ENCODE results near the gene TAL2. TPM values are rescaled to one million over a fixed set of nuclear protein-coding genes. Genes with fewer than 3 reads are reported as not detected.

TAL2 gene
- total and polyA plus RNA-seq, 9 of the 15 experiments (the other 6 are each of a cell fraction or from before 2014, with no cell fraction given), result 0.21 to 3.7 (median 1.1) TPM; not detected in 1

DNA sequence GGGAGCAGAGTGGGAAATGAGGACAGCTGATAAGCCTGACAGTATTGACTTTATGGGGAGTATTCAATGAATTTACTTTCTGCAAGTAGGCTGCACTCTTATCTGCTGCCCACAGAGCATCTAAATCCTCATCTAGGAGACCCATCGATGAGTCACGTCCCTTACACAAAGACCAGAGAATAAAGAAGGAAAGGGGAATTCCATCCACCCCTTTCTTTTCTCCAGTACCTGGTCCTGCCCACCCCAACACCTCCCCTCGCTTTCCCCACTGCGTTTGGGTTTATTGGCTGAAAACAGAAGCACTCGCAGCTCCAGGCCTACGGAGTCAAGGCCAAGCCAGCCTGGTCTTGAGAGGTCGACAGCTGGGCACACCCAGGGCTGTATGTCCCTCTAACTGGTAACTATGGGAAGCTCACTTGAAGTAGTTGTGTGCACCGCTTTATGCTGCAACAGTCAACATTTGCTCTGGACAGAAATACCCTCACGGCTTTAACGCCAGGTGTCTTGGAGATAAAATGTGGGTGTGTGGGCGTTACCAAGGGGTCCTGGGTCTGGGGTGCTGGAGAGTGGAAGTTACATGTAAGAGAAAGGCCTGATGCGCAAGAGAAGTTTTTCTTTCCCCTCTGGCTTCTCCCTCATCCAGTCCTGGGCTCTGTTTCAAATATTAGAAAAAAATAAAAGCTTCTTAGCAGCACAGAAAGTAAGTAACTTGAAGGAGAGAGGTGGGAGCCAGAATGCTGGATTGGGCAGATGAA lies 14.5 kb upstream of the TAL2 start (continued):
- TF ChIP-seq, protein P1, sequence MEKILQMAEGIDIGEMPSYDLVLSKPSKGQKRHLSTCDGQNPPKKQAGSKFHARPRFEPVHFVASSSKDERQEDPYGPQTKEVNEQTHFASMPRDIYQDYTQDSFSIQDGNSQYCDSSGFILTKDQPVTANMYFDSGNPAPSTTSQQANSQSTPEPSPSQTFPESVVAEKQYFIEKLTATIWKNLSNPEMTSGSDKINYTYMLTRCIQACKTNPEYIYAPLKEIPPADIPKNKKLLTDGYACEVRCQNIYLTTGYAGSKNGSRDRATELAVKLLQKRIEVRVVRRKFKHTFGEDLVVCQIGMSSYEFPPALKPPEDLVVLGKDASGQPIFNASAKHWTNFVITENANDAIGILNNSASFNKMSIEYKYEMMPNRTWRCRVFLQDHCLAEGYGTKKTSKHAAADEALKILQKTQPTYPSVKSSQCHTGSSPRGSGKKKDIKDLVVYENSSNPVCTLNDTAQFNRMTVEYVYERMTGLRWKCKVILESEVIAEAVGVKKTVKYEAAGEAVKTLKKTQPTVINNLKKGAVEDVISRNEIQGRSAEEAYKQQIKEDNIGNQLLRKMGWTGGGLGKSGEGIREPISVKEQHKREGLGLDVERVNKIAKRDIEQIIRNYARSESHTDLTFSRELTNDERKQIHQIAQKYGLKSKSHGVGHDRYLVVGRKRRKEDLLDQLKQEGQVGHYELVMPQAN (IDR thresholded peaks at IDR 0.05; ENCODE audit: borderline replicate concordance), result no peak
- peak; percentile 95 for TF ChIP-seq HDAC2 (IDR thresholded peaks at IDR 0.05)
- no peak for TF ChIP-seq ZNF124 (CRISPR knock-in tag; IDR thresholded peaks at IDR 0.05)
- no peak for TF ChIP-seq SPI1 (IDR thresholded peaks at IDR 0.05; ENCODE audit: borderline replicate concordance, low read depth, low read length)
- TF ChIP-seq, protein P2, sequence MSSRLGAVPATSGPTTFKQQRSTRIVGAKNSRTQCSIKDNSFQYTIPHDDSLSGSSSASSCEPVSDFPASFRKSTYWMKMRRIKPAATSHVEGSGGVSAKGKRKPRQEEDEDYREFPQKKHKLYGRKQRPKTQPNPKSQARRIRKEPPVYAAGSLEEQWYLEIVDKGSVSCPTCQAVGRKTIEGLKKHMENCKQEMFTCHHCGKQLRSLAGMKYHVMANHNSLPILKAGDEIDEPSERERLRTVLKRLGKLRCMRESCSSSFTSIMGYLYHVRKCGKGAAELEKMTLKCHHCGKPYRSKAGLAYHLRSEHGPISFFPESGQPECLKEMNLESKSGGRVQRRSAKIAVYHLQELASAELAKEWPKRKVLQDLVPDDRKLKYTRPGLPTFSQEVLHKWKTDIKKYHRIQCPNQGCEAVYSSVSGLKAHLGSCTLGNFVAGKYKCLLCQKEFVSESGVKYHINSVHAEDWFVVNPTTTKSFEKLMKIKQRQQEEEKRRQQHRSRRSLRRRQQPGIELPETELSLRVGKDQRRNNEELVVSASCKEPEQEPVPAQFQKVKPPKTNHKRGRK (tag; IDR thresholded peaks at IDR 0.05), result no peak
- TF ChIP-seq SP1 (CRISPR knock-in tag; IDR thresholded peaks at IDR 0.05), result no peak
- no peak for TF ChIP-seq FOXJ3 (CRISPR knock-in tag; IDR thresholded peaks at IDR 0.05)
- TF ChIP-seq CREB1 (IDR thresholded peaks at IDR 0.05), result peak; percentile 57; the same call in 1 of the 2 replicates
- no peak for TF ChIP-seq CREB1 (CRISPR knock-in tag; IDR thresholded peaks at IDR 0.05)
- TF ChIP-seq CBFA2T2 (conservative IDR thresholded peaks at IDR 0.05), result peak; percentile 96
- TF ChIP-seq, protein P3, sequence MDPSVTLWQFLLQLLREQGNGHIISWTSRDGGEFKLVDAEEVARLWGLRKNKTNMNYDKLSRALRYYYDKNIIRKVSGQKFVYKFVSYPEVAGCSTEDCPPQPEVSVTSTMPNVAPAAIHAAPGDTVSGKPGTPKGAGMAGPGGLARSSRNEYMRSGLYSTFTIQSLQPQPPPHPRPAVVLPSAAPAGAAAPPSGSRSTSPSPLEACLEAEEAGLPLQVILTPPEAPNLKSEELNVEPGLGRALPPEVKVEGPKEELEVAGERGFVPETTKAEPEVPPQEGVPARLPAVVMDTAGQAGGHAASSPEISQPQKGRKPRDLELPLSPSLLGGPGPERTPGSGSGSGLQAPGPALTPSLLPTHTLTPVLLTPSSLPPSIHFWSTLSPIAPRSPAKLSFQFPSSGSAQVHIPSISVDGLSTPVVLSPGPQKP (CRISPR knock-in tag; IDR thresholded peaks at IDR 0.05), result no peak
- TF ChIP-seq ZNF589 (CRISPR knock-in tag; IDR thresholded peaks at IDR 0.05; ENCODE audit: low read depth), result no peak
- no peak for TF ChIP-seq XRCC5 (IDR thresholded peaks at IDR 0.05; ENCODE audit: low read depth, low read length)
- TF ChIP-seq, protein P4, sequence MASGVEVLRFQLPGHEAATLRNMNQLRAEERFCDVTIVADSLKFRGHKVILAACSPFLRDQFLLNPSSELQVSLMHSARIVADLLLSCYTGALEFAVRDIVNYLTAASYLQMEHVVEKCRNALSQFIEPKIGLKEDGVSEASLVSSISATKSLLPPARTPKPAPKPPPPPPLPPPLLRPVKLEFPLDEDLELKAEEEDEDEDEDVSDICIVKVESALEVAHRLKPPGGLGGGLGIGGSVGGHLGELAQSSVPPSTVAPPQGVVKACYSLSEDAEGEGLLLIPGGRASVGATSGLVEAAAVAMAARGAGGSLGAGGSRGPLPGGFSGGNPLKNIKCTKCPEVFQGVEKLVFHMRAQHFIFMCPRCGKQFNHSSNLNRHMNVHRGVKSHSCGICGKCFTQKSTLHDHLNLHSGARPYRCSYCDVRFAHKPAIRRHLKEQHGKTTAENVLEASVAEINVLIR (CRISPR knock-in tag; IDR thresholded peaks at IDR 0.05), result no peak
- no peak for TF ChIP-seq CHD4 (IDR thresholded peaks at IDR 0.05; ENCODE audit: insufficient read depth, insufficient replicate concordance, low read depth, low read length, poor library complexity, severe bottlenecking)
- no peak for TF ChIP-seq ZNF174 (CRISPR knock-in tag; IDR thresholded peaks at IDR 0.05)
- no peak for TF ChIP-seq ZSCAN29 (IDR thresholded peaks at IDR 0.05)
- no peak for TF ChIP-seq BRD9 (IDR thresholded peaks at IDR 0.05; ENCODE audit: low read depth, partially characterized antibody)
- peak; percentile 84; the same call in 1 of the 2 replicates for TF ChIP-seq PHB2 (IDR thresholded peaks at IDR 0.05; ENCODE audit: low read depth)
- no peak for TF ChIP-seq KAT7 (CRISPR knock-in tag; IDR thresholded peaks at IDR 0.05; ENCODE audit: borderline replicate concordance)
- no peak for TF ChIP-seq ZNF316 (IDR thresholded peaks at IDR 0.05)
- TF ChIP-seq, protein P5, sequence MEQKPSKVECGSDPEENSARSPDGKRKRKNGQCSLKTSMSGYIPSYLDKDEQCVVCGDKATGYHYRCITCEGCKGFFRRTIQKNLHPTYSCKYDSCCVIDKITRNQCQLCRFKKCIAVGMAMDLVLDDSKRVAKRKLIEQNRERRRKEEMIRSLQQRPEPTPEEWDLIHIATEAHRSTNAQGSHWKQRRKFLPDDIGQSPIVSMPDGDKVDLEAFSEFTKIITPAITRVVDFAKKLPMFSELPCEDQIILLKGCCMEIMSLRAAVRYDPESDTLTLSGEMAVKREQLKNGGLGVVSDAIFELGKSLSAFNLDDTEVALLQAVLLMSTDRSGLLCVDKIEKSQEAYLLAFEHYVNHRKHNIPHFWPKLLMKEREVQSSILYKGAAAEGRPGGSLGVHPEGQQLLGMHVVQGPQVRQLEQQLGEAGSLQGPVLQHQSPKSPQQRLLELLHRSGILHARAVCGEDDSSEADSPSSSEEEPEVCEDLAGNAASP (IDR thresholded peaks at IDR 0.05), result no peak
- peak; percentile 16; the same call in 1 of the 2 replicates for TF ChIP-seq KLF13 (tag; IDR thresholded peaks at IDR 0.05; ENCODE audit: borderline replicate concordance, low read depth)

Measured in K562 (cell line).